Measurements from ENCODE around the gene VGLL4. TPM values are rescaled to one million over a fixed set of nuclear protein-coding genes. Genes with fewer than 3 reads are reported as not detected.
"Not testable (repeated sequence)": the region's sequence is repeated elsewhere in the genome, so short reads cannot be mapped to it uniquely, and the experiment has no call there.

The VGLL4 gene
- total RNA-seq, 1 experiment from 2014 or later = 46.3 TPM

DNA sequence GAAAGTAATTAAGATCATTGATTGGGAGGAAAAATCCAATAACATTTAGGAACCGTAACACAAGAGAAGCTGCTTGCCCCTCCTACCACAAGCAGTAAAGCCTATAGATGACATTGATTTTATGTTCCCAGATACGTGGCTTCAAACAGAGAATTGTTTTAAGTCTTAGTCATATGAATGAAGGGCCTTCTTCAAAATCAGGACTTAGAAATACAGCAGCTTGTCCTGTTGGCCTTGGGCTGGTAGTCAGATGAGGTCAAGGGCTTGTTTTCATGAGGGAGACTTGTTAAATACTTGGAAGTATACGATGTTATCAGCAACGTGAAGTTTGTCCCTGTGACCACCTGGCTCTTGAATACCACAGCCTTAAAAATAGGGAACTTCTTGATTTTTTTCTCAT lies 114.4 kb downstream of the VGLL4 start:
- H2AFZ ChIP-seq (ENCODE audit: low read length) = no peak overlapping the region
- DNase-seq (no peak), ATAC-seq (no peak)
- no peaks in the 10 kb centered on the region for H4K20me1 ChIP-seq (ENCODE audit: low read length)
- no peaks in the 10 kb centered on the region for H3K9me3 ChIP-seq (ENCODE audit: low read length)
- H3K79me2 ChIP-seq (ENCODE audit: low read length) = no peaks in the 10 kb centered on the region
- BruUV-seq (replicated peaks) = no TSS peak
- intact Hi-C loops (cut with micrococcal nuclease) = no loop called here
- H3K27me3 ChIP-seq (ENCODE audit: low read length) = no peaks in the 10 kb centered on the region
- CTCF ChIA-PET = no interaction called here
- no peak overlapping the region for H3K4me3 ChIP-seq (ENCODE audit: low read length)
- H3K36me3 ChIP-seq (ENCODE audit: low read depth, low read length) = no peaks in the 10 kb centered on the region; the same call in 1 of the 2 replicates
- no peaks in the 10 kb centered on the region for H3K9me2 ChIP-seq (replicated peaks; ENCODE audit: low read length)
- TF ChIP-seq, protein P1, sequence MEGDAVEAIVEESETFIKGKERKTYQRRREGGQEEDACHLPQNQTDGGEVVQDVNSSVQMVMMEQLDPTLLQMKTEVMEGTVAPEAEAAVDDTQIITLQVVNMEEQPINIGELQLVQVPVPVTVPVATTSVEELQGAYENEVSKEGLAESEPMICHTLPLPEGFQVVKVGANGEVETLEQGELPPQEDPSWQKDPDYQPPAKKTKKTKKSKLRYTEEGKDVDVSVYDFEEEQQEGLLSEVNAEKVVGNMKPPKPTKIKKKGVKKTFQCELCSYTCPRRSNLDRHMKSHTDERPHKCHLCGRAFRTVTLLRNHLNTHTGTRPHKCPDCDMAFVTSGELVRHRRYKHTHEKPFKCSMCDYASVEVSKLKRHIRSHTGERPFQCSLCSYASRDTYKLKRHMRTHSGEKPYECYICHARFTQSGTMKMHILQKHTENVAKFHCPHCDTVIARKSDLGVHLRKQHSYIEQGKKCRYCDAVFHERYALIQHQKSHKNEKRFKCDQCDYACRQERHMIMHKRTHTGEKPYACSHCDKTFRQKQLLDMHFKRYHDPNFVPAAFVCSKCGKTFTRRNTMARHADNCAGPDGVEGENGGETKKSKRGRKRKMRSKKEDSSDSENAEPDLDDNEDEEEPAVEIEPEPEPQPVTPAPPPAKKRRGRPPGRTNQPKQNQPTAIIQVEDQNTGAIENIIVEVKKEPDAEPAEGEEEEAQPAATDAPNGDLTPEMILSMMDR (conservative IDR thresholded peaks at IDR 0.05; ENCODE audit: low read depth, low read length) = no peak
- POLR2A ChIA-PET (ENCODE audit: unreplicated experiment) = no interaction called here
- peaks cover under 1% of the 10 kb centered on the region; the same call in 1 of the 2 replicates for H3K4me1 ChIP-seq (ENCODE audit: insufficient read depth, low read length)
- H3F3A ChIP-seq (ENCODE audit: low read length, unreplicated experiment) = no peaks in the 10 kb centered on the region
- H3K4me2 ChIP-seq (ENCODE audit: low read length) = no peak overlapping the region
- no peak overlapping the region for H3K27ac ChIP-seq (ENCODE audit: low read length)
- H3K9ac ChIP-seq (ENCODE audit: low read length) = no peak overlapping the region

GRCh38 chr3:11526121-11526520 lies 117.6 kb downstream of the VGLL4 start:
- H3K9ac ChIP-seq (ENCODE audit: low read length); H3K36me3 ChIP-seq (ENCODE audit: low read depth, low read length); H3K4me3 ChIP-seq (ENCODE audit: low read length); H4K20me1 ChIP-seq (ENCODE audit: low read length); ATAC-seq; H3K9me2 ChIP-seq (replicated peaks; ENCODE audit: low read length); BruUV-seq (replicated peaks); intact Hi-C loops (cut with micrococcal nuclease); H3K4me2 ChIP-seq (ENCODE audit: low read length); H3F3A ChIP-seq (ENCODE audit: low read length, unreplicated experiment); H3K9me3 ChIP-seq (ENCODE audit: low read length); DNase-seq; H3K27ac ChIP-seq (ENCODE audit: low read length); H3K79me2 ChIP-seq (ENCODE audit: low read length); H3K27me3 ChIP-seq (ENCODE audit: low read length); CTCF ChIA-PET; POLR2A ChIA-PET (ENCODE audit: unreplicated experiment); H2AFZ ChIP-seq (ENCODE audit: low read length): not testable (repeated sequence)
- peaks cover 29% of the 10 kb centered on the region for H3K4me1 ChIP-seq (ENCODE audit: insufficient read depth, low read length)

DNA sequence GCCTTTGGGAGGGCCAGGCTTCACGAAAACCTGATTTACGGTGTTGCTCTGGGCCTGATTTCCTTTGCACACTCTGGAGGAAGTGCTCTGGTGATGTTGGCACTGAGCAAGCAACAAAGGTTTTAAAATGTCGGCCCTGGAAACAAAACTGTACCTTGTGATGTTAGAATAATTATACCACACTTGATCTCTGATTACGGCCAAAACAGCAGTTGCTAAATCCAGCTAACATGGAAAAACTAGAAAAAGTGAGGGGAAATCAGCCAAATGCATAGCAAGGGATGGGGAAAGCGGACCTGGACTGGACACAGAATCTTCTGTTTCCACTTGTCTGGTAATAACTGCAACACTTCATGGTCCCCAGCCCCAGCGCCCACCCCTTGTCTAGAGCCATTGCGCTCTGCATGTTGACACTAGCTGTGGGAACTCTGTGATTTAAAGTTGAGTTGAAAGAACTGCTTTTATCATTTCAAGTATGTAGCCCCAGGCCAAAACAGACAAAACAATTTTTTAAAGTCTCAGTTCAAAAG lies 120.1 kb downstream of the VGLL4 start:
- Histone ChIP-seq H3K4me2 (ENCODE audit: low read length) (peak overlapping the region; percentile 52), H3K9me3 (ENCODE audit: low read length) (no peaks in the 10 kb centered on the region), H3K4me1 (ENCODE audit: insufficient read depth, low read length) (peaks cover 34% of the 10 kb centered on the region), H3K9me2 (replicated peaks; ENCODE audit: low read length) (no peaks in the 10 kb centered on the region), H3K79me2 (ENCODE audit: low read length) (no peaks in the 10 kb centered on the region), H4K20me1 (ENCODE audit: low read length) (no peaks in the 10 kb centered on the region), H3K27me3 (ENCODE audit: low read length) (no peaks in the 10 kb centered on the region), H2AFZ (ENCODE audit: low read length) (peak overlapping the region; percentile 41; the same call in 1 of the 2 replicates), H3K36me3 (ENCODE audit: low read depth, low read length) (no peaks in the 10 kb centered on the region; the same call in 1 of the 2 replicates), H3K9ac (ENCODE audit: low read length) (peak overlapping the region; percentile 57), H3F3A (ENCODE audit: low read length, unreplicated experiment) (no peaks in the 10 kb centered on the region), H3K27ac (ENCODE audit: low read length) (peak overlapping the region; percentile 91), H3K4me3 (ENCODE audit: low read length) (no peak overlapping the region)
- TF ChIP-seq EZH2phosphoT487 (IDR thresholded peaks at IDR 0.05; ENCODE audit: borderline replicate concordance, low read length) = no peak
- TF ChIP-seq, protein P1 (conservative IDR thresholded peaks at IDR 0.05; ENCODE audit: low read depth, low read length) = no peak
- no peak for TF ChIP-seq EZH2 (IDR thresholded peaks at IDR 0.05; ENCODE audit: low read length, unreplicated experiment)
- POLR2A ChIA-PET (ENCODE audit: unreplicated experiment) = no interaction called here
- TSS peak; percentile 40 for BruUV-seq (replicated peaks)
- intact Hi-C loops (cut with micrococcal nuclease) = loop anchor here (1.0 to 5.0 kb wide), 4 partner anchors 24 to 146 kb away; partner anchors contain the start of gene VGLL4
- DNase-seq (no peak), ATAC-seq (no peak)
- CTCF ChIA-PET = no interaction called here

Measured in PC-3 (cell line).